ENCODE data around the gene OR8B12. TPM values are rescaled to one million over a fixed set of nuclear protein-coding genes. Genes with fewer than 3 reads are reported as not detected.

OR8B12 gene
- total and polyA plus RNA-seq, 4 experiments from 2014 or later = not detected

GRCh38 chr11:124581817-124582216 lies 38.4 kb upstream of the OR8B12 start:
- Histone ChIP-seq H3K36me3 (ENCODE audit: insufficient read depth, low read length) (no peaks in the 10 kb centered on the region), H3K27me3 (ENCODE audit: insufficient read depth, low read length) (no peaks in the 10 kb centered on the region)
- intact Hi-C loops (cut with micrococcal nuclease) = no loop called here

GRCh38 chr11:124578761-124579160 lies 35.3 kb upstream of the OR8B12 start:
- ChIA-PET POLR2A (ENCODE audit: partially characterized antibody) (no interaction called here), CTCF (ENCODE audit: partially characterized antibody) (no interaction called here)
- Histone ChIP-seq H3K36me3 (ENCODE audit: insufficient read depth, low read length) (no peaks in the 10 kb centered on the region), H3K27ac (ENCODE audit: low read depth, low read length) (no peak overlapping the region), H3K27me3 (ENCODE audit: insufficient read depth, low read length) (no peaks in the 10 kb centered on the region), H3K9me3 (ENCODE audit: control insufficient read depth in 1 of 2, low read length in 2 of 2) (no peaks in the 10 kb centered on the region), H3K4me3 (ENCODE audit: low read length in 2 of 2) (no peak overlapping the region), H3K4me1 (ENCODE audit: insufficient read depth, low read length) (no peaks in the 10 kb centered on the region)
- no peak overlapping the region for H3K4me3 Mint-ChIP-seq
- no peaks in the 10 kb centered on the region for H3K9me3 Mint-ChIP-seq
- intact Hi-C loops (cut with micrococcal nuclease) = no loop called here
- peaks cover 7 to 9% of the 10 kb centered on the region in 2 donors for H3K27me3 Mint-ChIP-seq
- DNase-seq = no peak
- no peaks in the 10 kb centered on the region for H3K36me3 Mint-ChIP-seq
- H3K27ac Mint-ChIP-seq = no peak overlapping the region
- no peaks in the 10 kb centered on the region for H3K4me1 Mint-ChIP-seq

More at GRCh38 chr11:124581817-124582216, 38.4 kb upstream of the OR8B12 start:
- no peaks in the 10 kb centered on the region for H3K9me3 ChIP-seq (ENCODE audit: control insufficient read depth in 1 of 2, low read length in 2 of 2)
- POLR2A ChIA-PET (ENCODE audit: partially characterized antibody) = no interaction called here
- CTCF ChIA-PET (ENCODE audit: partially characterized antibody) = no interaction called here
- H3K27ac ChIP-seq (ENCODE audit: low read depth, low read length) = no peak overlapping the region
- H3K9me3 Mint-ChIP-seq = no peaks in the 10 kb centered on the region
- DNase-seq = no peak
- no peak overlapping the region for H3K4me3 ChIP-seq (ENCODE audit: low read length in 2 of 2)
- H3K27ac Mint-ChIP-seq = no peak overlapping the region
- no peak overlapping the region for H3K4me3 Mint-ChIP-seq
- H3K27me3 Mint-ChIP-seq = peaks cover 5 to 6% of the 10 kb centered on the region in 2 donors
- H3K4me1 ChIP-seq (ENCODE audit: insufficient read depth, low read length) = no peaks in the 10 kb centered on the region
- H3K36me3 Mint-ChIP-seq = no peaks in the 10 kb centered on the region
- no peaks in the 10 kb centered on the region for H3K4me1 Mint-ChIP-seq

- POLR2A ChIA-PET (ENCODE audit: partially characterized antibody) = no interaction called here
- CTCF ChIA-PET (ENCODE audit: partially characterized antibody) = interaction anchor here (0.8 to 2.9 kb wide), 2 partner anchors 8 to 10 kb away, joined by 3 to 20 read pairs; no protein-coding TSS in a partner anchor
Observed at GRCh38 chr11:124577716-124578427, 34.4 kb upstream of the OR8B12 start.

GRCh38 chr11:124570160-124570559 lies 26.7 kb upstream of the OR8B12 start:
- Histone ChIP-seq H3K4me1 (ENCODE audit: insufficient read depth, low read length) (no peaks in the 10 kb centered on the region), H3K36me3 (ENCODE audit: insufficient read depth, low read length) (no peaks in the 10 kb centered on the region), H3K4me3 (ENCODE audit: low read length in 2 of 2) (no peak overlapping the region), H3K27ac (ENCODE audit: low read depth, low read length) (no peak overlapping the region), H3K9me3 (ENCODE audit: control insufficient read depth in 1 of 2, low read length in 2 of 2) (no peaks in the 10 kb centered on the region), H3K27me3 (ENCODE audit: insufficient read depth, low read length) (no peaks in the 10 kb centered on the region)
- DNase-seq = no peak
- H3K9me3 Mint-ChIP-seq = no peaks in the 10 kb centered on the region
- ChIA-PET POLR2A (ENCODE audit: partially characterized antibody) (no interaction called here), CTCF (ENCODE audit: partially characterized antibody) (no interaction called here)
- intact Hi-C loops (cut with micrococcal nuclease) = no loop called here
- H3K4me3 Mint-ChIP-seq = no peak overlapping the region
- no peak overlapping the region for H3K27ac Mint-ChIP-seq
- H3K27me3 Mint-ChIP-seq = peaks cover 6 to 14% of the 10 kb centered on the region in 2 donors
- H3K36me3 Mint-ChIP-seq = no peaks in the 10 kb centered on the region
- no peaks in the 10 kb centered on the region for H3K4me1 Mint-ChIP-seq

More at GRCh38 chr11:124577716-124578427, 34.4 kb upstream of the OR8B12 start:
- H3K27me3 ChIP-seq (ENCODE audit: insufficient read depth, low read length) = no peaks in the 10 kb centered on the region
- Mint-ChIP-seq H3K27me3 (peaks cover 7 to 9% of the 10 kb centered on the region in 2 donors), H3K4me1 (no peaks in the 10 kb centered on the region), H3K9me3 (no peaks in the 10 kb centered on the region), H3K4me3 (no peak overlapping the region), H3K27ac (no peak overlapping the region), H3K36me3 (no peaks in the 10 kb centered on the region)
- DNase-seq = no peak
- no peaks in the 10 kb centered on the region for H3K9me3 ChIP-seq (ENCODE audit: control insufficient read depth in 1 of 2, low read length in 2 of 2)
- no peak overlapping the region for H3K4me3 ChIP-seq (ENCODE audit: low read length in 2 of 2)
- no peak overlapping the region for H3K27ac ChIP-seq (ENCODE audit: low read depth, low read length)
- H3K4me1 ChIP-seq (ENCODE audit: insufficient read depth, low read length) = no peaks in the 10 kb centered on the region
- intact Hi-C loops (cut with micrococcal nuclease) = no loop called here
- no peaks in the 10 kb centered on the region for H3K36me3 ChIP-seq (ENCODE audit: insufficient read depth, low read length)

- Mint-ChIP-seq H3K36me3 (no peaks in the 10 kb centered on the region), H3K27me3 (peaks cover 3 to 12% of the 10 kb centered on the region in 2 donors), H3K9me3 (no peaks in the 10 kb centered on the region), H3K27ac (no peak within 1 kb of the TSS), H3K4me1 (no peaks in the 10 kb centered on the region), H3K4me3 (no peak within 1 kb of the TSS)
- no peaks in the 10 kb centered on the region for H3K9me3 ChIP-seq (ENCODE audit: control insufficient read depth in 1 of 2, low read length in 2 of 2)
- intact Hi-C loops (cut with micrococcal nuclease) = no loop called here
- no peaks in the 10 kb centered on the region for H3K36me3 ChIP-seq (ENCODE audit: insufficient read depth, low read length)
- H3K27me3 ChIP-seq (ENCODE audit: insufficient read depth, low read length) = no peaks in the 10 kb centered on the region
- no peak within 1 kb of the TSS for H3K4me3 ChIP-seq (ENCODE audit: low read length in 2 of 2)
- no peak within 1 kb of the TSS for H3K27ac ChIP-seq (ENCODE audit: low read depth, low read length)
- CTCF ChIA-PET (ENCODE audit: partially characterized antibody) = no interaction called here
- POLR2A ChIA-PET (ENCODE audit: partially characterized antibody) = no interaction called here
- no peak for DNase-seq
- H3K4me1 ChIP-seq (ENCODE audit: insufficient read depth, low read length) = no peaks in the 10 kb centered on the region
Observed at GRCh38 chr11:124569697-124570096, 26.2 kb upstream of the OR8B12 start, which contains the start of gene OR8A1. Gene OR8A1 (plus strand): TSS chr11:124569997. CDS start chr11:124570120, 123 bp downstream.

- CTCF ChIA-PET (ENCODE audit: partially characterized antibody) = no interaction called here
- H3K9me3 Mint-ChIP-seq = peaks cover 0 to 6% (median 0%) of the 10 kb centered on the region in 8 donors
- H3K36me3 Mint-ChIP-seq = no peaks in the 10 kb centered on the region
Observed at GRCh38 chr11:124556828-124557227, 13.4 kb upstream of the OR8B12 start.

GRCh38 chr11:124551987-124552386 lies 8.5 kb upstream of the OR8B12 start:
- no peaks in the 10 kb centered on the region for H3K36me3 ChIP-seq (ENCODE audit: insufficient read depth, low read length)
- H3K4me3 ChIP-seq (ENCODE audit: low read length in 2 of 2) = no peak overlapping the region
- H3K9me3 Mint-ChIP-seq = peaks cover 0 to 6% (median 0%) of the 10 kb centered on the region in 8 donors
- DNase-seq = no peak
- H3K4me1 ChIP-seq (ENCODE audit: insufficient read depth, low read length) = no peaks in the 10 kb centered on the region
- no peaks in the 10 kb centered on the region for H3K4me1 Mint-ChIP-seq
- intact Hi-C loops (cut with micrococcal nuclease) = no loop called here
- no peak overlapping the region for H3K4me3 Mint-ChIP-seq
- no peaks in the 10 kb centered on the region for H3K36me3 Mint-ChIP-seq
- no peaks in the 10 kb centered on the region for H3K9me3 ChIP-seq (ENCODE audit: control insufficient read depth in 1 of 2, low read length in 2 of 2)
- H3K27ac Mint-ChIP-seq = no peak overlapping the region
- no peaks in the 10 kb centered on the region for H3K27me3 ChIP-seq (ENCODE audit: insufficient read depth, low read length)
- ChIA-PET POLR2A (ENCODE audit: partially characterized antibody) (no interaction called here), CTCF (ENCODE audit: partially characterized antibody) (no interaction called here)
- H3K27me3 Mint-ChIP-seq = peaks cover 4% of the 10 kb centered on the region in 2 donors
- no peak overlapping the region for H3K27ac ChIP-seq (ENCODE audit: low read depth, low read length)

More at GRCh38 chr11:124556828-124557227, 13.4 kb upstream of the OR8B12 start:
- no peak overlapping the region for H3K4me3 Mint-ChIP-seq
- no peaks in the 10 kb centered on the region for H3K27me3 ChIP-seq (ENCODE audit: insufficient read depth, low read length)
- DNase-seq = no peak
- no peaks in the 10 kb centered on the region for H3K4me1 Mint-ChIP-seq
- intact Hi-C loops (cut with micrococcal nuclease) = no loop called here
- no peak overlapping the region for H3K27ac ChIP-seq (ENCODE audit: low read depth, low read length)
- H3K4me3 ChIP-seq (ENCODE audit: low read length in 2 of 2) = no peak overlapping the region
- peaks cover 4 to 7% of the 10 kb centered on the region in 2 donors for H3K27me3 Mint-ChIP-seq
- H3K4me1 ChIP-seq (ENCODE audit: insufficient read depth, low read length) = no peaks in the 10 kb centered on the region
- no peaks in the 10 kb centered on the region for H3K9me3 ChIP-seq (ENCODE audit: control insufficient read depth in 1 of 2, low read length in 2 of 2)
- no peak overlapping the region for H3K27ac Mint-ChIP-seq
- H3K36me3 ChIP-seq (ENCODE audit: insufficient read depth, low read length) = no peaks in the 10 kb centered on the region
- POLR2A ChIA-PET (ENCODE audit: partially characterized antibody) = no interaction called here
